ENCODE measurements around the gene CACNA2D3.

CACNA2D3 gene

DNA sequence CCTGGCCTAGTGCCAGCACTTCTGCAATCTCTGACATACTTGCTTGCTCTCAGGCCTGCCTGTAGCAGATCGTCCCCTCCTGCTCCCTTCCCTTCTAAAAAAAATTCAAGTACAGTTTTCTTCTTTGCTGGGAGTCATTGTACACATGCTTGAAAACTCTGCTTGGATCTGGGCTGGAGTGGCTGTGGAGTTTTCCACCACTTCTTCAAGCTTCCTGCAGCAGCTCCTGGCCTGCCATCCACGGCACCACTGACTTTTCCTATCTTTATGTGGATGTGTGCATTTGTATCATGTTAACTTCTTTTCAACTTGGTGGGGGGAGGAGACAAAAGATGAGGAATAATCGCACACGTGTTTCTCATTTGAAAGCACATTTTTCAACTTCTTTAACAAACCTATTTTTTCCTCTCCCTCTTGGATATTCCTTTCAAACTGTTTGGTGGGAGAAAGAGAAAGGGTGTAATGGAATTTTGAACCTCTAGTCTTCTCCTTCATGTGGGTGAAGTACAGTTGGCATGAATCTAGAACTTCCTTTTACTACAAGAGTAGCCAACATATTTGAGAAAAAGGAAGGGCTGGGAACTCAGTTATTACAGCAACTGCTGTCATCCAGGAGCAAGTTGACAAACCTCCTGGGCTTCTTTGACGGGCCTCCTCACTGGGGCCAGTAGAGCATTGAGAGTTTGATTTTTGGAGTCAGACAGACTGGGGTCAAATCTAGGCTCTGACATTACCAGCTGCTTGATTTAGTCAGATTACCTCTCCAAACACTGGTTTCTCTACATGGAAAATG, 866.7 kb downstream of the CACNA2D3 start:
- DNase-seq: no peak

DNA sequence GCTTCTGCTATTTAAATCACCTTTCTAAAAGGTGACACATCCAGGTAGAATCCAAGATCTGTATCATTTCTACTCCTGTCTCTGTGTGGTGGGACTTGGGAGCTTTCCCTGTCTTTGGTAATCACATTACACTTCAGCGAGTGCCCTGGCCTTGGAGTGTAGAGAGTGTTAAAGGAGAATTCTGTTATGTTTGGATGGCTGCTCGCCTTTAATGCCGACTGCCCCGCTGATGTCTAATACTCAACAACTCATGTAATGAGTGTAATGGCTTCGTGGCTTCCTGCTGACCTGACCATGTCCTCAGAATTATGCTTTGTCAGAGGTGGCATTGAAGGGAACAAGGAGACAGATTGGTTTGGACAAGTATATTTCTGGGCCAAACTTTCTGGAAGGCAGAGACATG, 871.8 kb downstream of the CACNA2D3 start:
- DNase-seq: no peak

DNA sequence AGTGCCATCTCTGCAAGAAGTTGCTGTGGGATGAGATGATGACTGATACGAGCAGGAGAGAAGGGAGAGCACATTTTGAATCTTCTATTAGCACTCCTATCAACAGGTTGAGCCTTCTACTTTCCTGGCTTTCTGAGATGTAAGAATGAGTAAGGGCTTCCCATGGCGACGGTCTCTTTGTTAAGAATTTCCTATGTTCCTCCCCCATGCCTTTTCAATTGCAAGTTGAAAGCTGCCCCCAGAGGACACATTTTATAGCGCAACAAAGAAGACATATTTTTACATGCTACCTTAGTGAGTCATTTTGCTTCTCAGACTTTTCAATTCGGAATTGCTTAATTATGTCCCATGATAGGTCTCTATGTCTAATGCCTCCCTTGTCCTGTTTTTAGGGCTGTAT, 876.8 kb downstream of the CACNA2D3 start:
- DNase-seq: no peak

DNA sequence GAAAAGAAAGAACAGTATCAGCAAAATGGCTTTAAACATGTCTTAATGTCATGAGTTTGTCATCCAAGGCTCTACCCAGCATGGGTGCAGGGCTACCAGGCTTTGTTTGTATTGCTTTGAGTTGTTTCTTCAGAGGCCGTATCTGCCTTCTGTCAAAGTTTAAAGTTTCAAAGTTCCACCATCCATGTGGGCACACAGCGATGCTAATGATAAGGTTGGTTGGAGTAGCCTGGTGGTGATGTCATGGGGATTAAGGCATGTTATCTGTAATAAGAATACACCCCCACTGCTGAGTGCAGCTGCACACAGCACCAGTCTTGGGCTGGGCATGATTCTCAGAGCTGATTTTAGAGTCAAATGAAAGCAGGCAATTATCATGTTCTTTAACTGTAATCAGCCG, 877.5 kb downstream of the CACNA2D3 start:
- DNase-seq: no peak

DNA sequence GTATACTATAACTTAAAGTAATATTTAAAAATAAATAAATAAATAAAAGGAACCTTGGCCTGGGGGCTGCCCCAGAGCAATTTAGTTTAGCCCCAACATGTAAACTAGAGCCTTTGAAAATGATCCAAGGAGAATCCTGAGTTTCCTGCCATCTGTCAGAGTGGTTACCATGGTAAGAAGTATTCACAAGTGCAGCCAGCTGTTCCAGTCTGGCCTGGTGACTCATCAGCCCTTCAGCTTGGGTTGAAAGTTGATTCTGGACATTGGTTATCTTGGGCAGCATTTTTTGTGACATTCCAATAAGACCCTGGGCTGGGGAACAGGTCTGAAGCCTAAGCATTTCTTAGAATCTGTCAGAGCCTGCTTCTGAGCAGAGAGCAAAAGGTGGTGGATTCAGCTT, 878.2 kb downstream of the CACNA2D3 start:
- DNase-seq: no peak

DNA sequence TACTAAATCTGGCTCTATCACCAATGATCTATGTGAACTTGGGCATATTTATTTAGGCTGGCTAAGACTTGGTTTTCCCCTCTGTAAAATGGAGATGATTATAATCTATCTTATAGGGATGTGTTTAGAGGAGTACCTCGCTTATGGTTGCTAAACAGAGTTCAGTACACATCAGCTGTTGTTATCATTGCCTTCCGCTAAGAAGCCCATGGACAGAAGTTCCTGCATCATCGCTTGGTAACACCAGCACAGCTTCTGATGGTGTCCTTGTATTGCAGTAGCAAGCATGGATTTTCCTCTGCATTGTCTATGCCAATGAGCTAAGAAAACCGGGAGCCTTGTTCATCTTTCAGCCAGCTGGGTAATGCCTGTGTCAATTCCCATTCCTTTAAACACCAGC, 878.6 kb downstream of the CACNA2D3 start:
- no peak for DNase-seq

DNA sequence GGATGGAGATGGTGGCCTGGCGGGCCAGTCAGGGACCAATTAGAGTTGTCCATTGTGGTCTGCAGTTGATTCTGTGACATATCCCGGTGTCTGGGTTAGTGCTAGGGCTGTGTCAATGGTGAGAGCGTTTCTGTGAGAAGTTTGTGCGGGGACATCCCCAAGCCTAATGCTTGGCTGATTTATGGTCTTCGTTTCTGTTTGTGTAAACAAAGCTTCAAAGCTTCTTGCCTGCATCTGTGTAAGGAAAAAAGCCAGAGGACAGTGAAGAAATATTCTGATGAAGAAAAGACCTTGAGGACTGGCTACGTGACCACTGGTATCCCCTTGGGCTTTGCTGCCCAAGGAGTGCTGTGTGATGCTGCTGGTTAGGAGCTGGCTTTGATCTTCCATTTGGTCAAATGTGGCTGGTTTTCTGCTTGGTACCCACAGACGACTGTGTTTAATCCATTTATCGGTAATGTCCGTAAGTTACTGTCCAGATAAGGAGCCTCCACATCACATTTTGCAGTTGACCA, 880.1 kb downstream of the CACNA2D3 start:
- DNase-seq: no peak

DNA sequence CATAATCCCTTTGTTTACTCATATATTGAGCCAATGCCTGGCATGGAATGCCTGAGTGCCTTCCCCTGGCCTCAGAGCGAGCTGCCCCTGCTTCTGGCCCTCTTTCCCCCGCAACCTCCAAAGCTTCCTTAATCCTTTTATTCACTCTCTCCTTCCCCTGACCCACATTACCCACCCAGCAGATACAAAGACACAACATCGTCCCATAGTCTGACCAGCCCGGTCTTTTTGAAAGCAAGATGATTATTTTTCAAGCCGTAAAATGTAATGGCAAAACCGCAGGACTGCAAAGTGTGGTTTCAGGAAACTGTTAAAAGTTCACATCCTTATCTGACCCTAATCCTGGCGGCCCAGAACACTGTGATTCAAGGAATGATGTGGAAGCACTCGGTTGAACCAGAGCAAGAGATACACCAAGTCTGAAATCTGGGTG, 883.9 kb downstream of the CACNA2D3 start:
- no peak for DNase-seq

DNA sequence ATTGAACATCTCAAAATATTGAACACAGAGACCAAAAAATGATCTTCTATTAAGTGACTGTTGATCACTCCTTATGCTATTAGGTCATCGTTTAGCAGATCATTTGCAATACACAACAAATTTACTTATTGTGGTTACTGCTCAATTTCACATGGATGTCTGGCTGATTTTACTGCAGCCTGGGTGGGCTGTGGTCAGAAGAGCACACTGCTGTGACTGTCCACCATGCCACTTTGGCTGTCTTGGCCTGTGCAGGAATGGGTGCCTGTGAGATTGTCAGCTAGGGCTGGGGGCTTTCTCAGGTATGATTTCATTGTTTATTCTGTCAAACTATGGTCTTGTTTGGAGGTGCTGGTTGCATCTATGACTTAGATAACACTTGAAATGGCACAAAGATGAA, 885.6 kb downstream of the CACNA2D3 start:
- DNase-seq: no peak

DNA sequence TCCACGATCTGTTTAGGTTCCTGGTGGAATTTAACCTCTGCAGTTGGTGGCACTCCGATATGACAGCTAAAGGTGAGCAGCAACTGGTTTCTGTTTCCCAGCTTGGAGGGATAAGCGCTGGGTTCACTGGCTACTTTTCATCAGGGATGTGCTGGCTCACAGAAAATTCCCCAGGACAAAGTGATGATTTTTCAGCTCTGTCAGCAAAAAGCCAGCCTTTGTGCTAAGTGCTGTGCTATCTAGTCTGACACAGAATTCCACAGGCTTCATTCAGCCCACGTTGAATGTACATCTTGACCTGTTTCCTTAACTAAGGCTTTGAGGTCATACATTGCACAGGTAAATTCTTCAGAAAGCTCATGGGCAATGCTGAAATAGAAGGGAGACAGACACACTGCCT, 887.0 kb downstream of the CACNA2D3 start:
- no peak for DNase-seq

DNA sequence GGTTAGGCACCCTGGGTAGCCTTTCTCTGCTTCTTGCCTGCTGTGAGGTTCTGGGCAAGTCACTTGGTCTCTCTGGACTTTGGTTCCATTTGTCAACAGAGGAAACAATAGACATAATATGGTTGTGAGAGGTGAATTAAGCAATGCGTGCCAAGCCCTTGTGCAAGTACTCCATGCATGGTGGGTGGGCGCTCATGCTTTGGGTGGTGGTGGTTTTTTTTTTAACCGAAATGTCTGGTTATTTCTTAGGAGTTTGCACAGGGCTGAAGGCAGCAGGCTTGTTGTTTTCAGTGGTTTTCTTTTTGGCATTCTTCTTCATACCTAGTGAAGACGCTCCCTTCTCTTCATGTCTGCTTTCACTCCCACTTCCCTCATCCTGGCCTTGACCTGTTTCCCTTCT, 889.7 kb downstream of the CACNA2D3 start:
- no peak for DNase-seq

DNA sequence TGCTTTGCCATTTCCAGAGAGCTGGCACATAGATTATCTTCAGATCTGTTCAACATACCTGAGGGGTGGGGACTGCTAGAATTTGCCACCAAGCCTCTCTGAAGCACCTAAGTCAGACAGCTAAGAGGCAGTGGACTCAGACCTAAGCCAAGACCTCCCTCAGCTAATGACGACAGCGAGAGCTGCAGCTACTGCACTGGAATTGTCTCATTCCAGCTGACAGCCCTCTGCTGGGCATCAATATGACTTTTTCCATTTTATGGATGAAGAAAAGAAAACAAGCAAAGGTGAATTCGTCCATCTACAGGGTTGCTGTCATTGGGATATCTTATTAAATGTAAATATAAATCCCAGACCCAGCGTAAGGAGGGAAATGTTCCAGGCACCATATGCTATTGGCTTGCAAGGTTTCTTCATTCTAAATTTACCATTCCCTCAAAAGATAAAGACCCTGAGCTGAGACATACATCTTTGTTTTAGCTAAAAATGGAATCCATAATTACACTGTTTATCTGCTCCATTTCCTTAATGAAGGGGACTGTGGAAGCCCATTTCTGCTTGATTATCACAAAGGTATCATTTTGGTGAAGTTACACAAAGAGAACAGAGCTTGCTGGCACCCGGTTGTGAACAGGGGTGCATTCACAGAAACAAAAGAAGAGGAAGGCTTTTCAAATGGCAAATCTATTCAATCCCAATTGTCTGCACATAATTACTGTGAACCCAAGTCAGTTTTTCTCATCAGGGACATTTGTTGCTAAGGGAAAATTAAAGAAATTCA, 891.0 kb downstream of the CACNA2D3 start:
- DNase-seq: no peak

DNA sequence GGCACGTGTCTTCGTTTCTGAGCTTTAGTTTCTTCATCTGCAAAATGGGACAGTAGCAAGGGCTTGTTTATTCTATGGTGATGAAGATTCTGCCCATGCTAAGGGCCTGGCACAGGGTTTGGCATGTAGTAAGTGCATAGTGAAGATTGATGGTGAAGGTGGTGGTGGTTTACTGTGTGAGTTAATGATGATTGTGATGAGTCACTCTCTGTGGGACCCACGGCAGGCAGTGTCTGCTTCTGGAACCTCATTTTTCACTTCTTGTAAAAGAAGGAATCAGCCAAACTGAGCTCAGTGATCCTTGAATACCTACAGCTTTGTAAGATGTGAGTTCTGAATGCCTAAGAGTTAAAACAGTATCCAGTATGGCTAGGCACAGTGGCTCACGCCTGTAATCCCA, 891.7 kb downstream of the CACNA2D3 start:
- no peak for DNase-seq

DNA sequence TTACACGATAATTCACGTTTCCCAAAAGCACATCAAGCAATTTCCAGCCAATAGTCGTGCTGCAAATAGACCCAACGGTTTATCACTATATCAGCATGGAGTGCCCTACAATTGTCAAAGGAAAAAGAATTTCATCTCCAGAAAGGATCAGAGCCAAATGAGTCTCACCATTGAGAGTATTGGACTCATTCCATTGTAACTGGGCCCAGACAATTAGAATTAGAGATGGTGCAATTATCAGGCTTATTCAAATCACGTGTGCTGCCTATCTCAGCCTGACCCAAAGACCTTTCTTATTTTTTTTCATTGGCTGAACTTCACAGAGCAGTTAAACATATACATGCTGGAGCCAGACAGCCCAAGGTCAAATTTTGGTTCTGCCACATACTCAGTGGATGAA, 892.6 kb downstream of the CACNA2D3 start:
- DNase-seq: no peak

DNA sequence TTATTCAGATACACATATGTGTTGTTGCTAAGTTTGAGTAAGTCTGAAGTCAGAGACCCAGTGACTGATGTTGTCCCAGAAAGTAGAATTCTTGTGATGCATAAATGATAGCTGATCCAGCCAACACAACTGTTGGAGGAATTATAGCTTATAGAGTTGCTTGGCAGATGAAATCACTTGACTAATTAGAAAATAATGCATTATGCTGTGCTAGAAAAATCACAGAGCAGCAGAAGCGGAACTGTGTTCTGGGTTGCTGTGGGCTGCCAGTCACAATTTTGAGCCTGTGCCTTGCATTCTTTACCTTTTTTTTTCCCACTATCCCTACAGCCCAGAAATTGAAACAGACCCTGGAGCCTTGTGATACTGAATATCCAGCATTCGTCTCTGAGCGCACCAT, 895.5 kb downstream of the CACNA2D3 start:
- DNase-seq: no peak

DNA sequence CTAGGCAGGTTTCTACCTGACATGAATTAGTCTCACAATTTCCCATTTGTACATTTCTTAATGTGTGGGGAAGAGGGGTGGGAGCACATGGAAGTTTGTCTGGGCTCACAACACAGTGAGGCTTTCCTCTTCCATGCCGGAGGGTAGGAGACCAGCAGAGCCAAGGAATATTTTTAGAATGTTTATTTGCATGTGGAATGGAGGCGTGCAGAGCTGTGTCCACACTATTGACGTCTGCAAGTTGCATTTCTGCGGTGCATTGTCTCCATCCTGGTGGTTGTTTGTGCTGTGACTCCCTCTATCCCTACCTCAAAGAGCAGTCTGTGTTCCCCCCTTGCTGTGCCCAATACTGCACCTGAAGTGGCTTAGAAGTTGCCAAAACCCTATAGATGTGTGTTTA, 908.6 kb downstream of the CACNA2D3 start:
- no peak for DNase-seq

DNA sequence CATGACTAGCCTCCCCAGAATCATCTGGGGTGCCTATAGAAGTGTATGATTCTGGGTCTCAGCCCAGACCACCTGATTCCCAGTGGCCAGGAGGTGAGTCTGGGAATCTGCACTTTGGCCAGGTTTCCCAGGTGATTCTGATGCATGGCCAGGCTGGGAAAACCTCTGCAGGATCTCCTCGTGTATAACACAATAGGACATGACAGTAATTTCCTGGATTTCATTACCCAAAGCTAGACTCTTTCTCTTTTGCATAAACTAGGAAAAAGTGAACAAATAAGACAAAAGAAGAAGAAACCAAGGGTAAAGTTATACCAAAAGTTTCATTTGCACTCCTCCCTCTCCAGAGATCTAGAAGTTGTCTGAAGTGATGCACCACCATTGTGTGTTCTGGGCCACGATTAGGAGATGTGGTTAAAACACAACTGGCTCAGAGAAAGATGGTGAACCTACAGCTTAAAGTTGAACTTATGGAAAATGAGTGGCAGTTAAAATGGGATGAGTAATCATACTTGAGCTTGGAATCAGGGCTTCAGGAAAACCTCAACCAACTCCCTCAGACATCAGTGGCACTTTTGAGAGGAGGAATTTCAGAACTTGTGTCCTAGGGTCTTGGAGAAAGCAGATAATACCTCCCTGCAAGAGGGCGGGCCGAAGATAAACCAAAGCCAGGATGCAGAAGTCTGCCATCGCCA, 914.7 kb downstream of the CACNA2D3 start:
- no peak for DNase-seq

DNA sequence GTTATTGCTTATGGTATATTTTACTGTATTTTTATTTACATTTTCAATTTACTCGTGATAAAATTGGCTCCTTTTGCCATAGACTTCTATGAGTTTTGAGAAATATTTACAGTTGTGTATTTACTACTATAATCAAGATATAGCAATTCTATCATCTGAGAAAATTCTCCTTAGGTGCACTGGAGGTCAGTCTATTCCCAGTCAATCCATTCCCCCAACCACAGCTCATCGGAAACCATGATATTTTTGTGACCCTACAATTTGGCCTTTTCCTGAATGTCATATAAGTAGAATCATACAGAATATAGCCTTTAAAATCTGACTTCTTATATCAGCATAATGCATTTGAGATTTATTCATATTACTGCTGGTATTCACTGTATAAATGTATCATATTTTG, 920.2 kb downstream of the CACNA2D3 start:
- DNase-seq: no peak

DNA sequence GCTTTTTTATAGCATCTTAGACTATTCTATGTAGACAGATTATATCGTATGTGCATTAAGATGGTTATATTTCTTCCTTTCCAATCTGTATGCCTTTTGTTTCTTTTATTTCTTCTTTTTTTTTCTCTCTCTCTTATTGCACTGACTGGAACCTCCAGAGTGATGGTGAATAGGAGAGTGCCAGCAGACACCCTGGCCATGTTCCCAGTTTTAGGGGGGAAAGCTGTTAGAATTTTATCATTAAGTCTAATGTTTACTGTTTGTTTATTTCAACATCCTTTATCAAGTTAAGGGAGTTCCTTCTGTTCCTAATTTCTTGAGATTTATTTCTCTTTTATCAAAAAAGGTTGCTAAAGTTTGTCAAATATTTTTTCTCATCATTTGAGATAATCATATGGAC, 922.1 kb downstream of the CACNA2D3 start:
- no peak for DNase-seq

DNA sequence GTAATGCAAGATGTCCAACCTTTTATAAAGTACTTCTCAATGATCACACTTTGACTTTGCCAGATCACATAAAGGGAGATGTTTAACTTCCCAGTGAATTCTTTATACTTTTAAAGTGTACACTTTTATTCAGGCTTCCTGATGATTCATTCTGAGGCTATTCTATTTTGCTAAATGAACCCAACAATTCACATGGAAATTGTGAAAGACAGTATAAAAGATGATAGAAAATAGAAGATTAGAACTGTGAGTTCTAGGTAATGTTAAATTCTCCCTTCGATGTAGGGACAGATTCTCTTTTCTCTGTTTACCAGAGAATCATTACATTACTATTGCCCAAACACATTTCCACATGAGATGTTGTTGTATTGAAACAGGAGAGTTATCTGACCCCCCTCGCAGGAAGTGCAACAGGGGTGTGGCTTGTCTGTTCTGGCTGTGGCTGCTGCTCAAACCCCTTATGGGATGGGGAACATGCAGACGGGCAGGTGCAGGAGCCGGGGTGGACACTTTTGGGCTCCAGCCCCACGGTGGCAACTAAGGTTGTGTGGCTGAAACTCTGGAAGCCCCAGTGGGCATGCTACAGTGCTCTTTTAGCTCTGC, 936.8 kb downstream of the CACNA2D3 start:
- DNase-seq: no peak

DNA sequence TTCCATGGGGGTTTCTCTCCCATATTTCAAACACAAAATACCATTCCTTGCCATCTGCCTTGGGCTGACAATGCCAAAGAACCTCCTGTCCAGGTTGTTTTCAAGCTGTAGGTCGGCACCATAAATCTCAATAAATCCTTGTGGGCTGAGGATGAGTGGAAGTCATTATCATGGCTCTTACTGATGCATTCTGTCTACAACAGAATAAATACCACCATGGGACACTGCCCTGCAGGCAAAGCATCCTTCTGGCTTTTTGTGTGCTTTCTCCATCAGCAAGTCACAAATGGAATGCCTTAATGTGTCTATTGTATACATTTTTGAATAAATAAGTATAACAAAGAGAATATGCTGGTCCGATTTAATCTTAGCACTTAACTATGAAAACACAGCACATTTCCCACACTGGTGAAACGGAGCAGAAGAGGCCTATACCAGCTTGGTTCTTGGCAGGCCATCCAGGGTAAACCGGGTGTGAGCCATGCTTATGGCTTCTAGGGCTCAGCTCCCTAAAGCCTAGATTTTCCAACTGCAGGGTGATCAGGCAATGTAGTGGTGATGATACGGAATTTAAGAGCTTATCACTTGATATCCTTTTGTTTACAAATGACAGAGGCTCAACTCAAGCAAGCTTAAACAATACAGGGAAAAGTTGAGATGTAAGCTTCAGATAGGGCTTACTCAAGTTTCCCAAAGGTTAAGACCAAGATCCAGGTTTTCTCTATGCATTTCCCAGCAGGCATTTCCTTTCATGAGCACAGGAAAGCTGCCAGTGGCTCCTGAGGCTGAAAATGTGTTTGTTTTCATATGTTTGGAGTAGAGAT, 938.8 kb downstream of the CACNA2D3 start:
- no peak for DNase-seq

DNA sequence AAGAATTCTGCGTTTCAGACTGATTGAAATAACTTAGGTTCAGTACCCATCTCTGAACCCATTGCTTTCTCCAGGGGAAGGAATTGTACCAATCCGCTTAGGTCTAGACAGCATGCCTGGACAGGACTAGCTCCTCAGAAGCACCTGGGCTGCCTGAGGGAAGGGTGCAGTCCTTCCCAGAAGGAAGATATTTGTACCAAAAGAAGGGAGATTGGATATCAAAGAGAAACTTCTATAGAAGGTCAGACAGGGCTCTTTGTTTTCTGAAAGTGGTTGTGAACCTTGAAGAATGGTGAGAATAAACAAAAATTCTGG, 939.3 kb downstream of the CACNA2D3 start:
- no peak for DNase-seq
